BE2C (cell line): ENCODE results near the gene HIPK1. TPM values are rescaled to one million over a fixed set of nuclear protein-coding genes. Genes with fewer than 3 reads are reported as not detected.

Experiments
- DNase-seq: peaks from one replicate; pipeline ENCODE4 v3.0.0-alpha.2; 2020
- H3K27me3 ChIP-seq: fragments of 250-450 bp; sonication (Bioruptor Pico); 2 replicates; pipeline ENCODE4 v1.5.1; 2020; ENCODE audit warnings: mild to moderate bottlenecking
- H3K36me3 ChIP-seq: fragments of 250-450 bp; sonication (Bioruptor Pico); 2 replicates; pipeline ENCODE4 v1.5.1; 2020; ENCODE audit warnings: mild to moderate bottlenecking
- H3K4me1 ChIP-seq: fragments of 250-450 bp; sonication (Bioruptor Pico); 2 replicates; pipeline ENCODE4 v1.5.1; 2020
- H3K4me3 ChIP-seq: 2 replicates; pipeline ENCODE4 v1.5.1; 2011; ENCODE audit warnings: low read depth, low read length
- H3K9me3 ChIP-seq: fragments of 250-450 bp; sonication (Bioruptor Pico); 2 replicates; pipeline ENCODE4 v1.5.1; 2020
- CTCF ChIP-seq: IDR thresholded peaks from 2 replicates; pipeline ENCODE4 v1.5.1; 2012; ENCODE audit warnings: mild to moderate bottlenecking, low read depth, low read length
- polyA plus RNA-seq: library from polyadenylated mRNA; unstranded; fragments of >200 nt; gene quantifications from one replicate; pipeline ENCODE4 v1.2.1, GENCODE V29; 2012; ENCODE audit warnings: low read depth, missing spikeins; ENCODE audit not compliant: insufficient read length, insufficient read depth

The HIPK1 gene
- polyA plus RNA-seq = 27.5 TPM

DNA sequence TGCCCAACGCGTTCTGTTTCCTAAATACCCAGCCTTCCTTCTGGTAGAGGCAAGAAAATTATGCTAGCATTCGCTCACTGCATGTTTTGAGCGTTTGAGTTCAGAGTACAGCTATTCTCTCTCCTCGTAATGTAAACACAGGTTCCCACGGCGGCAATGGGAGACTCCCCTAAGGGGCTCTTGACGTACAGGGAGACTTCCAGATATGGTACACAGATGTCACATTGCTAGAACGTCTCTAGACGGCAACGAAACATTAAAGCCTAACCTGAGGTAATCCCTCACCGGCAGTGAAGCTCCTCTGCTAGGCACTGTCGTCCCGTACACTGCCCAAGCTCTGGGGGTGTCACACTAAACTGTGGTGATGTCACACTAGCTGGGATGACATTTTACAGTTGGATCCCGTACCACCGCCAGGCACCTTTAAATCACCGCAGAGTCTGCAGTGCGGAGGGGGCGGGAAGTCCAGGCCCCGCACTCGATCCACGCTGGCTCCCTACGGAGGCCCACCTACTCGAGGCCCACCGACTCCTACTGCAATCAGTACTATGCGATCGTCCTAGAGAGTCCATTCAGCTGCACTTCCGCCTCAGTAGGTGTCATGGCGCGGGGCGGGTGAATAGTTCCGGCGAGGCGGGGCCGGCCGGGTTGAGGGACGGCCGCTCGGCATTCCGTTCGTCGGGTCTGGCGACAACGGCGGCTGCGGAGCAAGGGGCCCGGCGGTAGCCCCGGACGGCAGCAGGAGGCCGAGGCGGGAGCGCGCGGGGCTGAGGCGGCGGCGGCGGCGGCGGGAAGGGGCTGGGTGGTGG is at the start of gene HIPK1:
HIPK1 (plus strand) TSS at position 384 of the 809 bp plus-strand sequence.
- peak; percentile 95 for DNase-seq
- no peaks in the 10 kb centered on the region; the same call in 1 of the 2 replicates for H3K27me3 ChIP-seq
- 0 out of 2 replicates have a peak, but pooled peaks cover 3% of the 10 kb centered on the region for H3K36me3 ChIP-seq
- H3K4me1 ChIP-seq = 0 out of 2 replicates have a peak, but pooled peaks cover 2% of the 10 kb centered on the region
- no peak for TF ChIP-seq CTCF
- no peaks in the 10 kb centered on the region for H3K9me3 ChIP-seq
- H3K4me3 ChIP-seq = peak within 1 kb of the TSS; percentile 79

DNA sequence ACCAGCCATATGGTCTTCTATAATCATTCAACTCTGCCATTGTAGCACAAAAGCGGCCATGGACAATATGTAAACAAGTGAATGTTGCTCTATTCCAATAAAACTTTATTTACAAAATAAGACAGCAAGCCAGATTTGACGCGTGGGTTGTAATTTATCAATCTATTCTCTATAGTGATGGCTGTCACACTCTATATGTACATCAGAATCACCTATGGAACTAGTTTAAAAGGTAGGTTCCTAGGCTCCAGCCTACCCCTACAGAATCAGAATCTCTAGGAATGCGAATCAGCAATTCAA is 49.4 kb upstream of the HIPK1 start:
- Histone ChIP-seq H3K36me3 (no peaks in the 10 kb centered on the region), H3K4me3 (no peak overlapping the region)
- no peak for DNase-seq

DNA sequence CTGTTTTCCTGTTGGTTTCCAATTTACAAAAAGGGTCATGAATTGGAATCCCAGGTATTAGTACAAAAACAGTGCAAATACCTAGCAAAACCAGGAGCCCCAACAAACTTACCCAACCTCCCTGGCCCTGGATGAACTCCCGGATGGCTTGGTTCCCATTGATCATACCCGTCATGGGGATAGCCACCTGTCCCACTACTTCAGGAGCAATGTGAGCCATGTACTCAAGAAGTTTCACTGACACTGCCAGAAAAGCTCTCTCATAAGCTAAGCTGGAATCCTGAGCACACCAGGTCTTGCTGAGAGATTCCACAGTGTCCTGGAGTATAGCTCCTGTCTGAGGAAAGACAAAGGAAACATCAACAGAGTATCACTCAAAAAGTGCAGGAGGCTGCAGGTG is 47.5 kb upstream of the HIPK1 start:
- no peaks in the 10 kb centered on the region for H3K27me3 ChIP-seq
- no peak for TF ChIP-seq CTCF
- no peak overlapping the region for H3K4me3 ChIP-seq
- no peak for DNase-seq
- H3K9me3 ChIP-seq = no peaks in the 10 kb centered on the region
- no peaks in the 10 kb centered on the region for H3K36me3 ChIP-seq
- no peaks in the 10 kb centered on the region for H3K4me1 ChIP-seq

More for the DNA sequence above, 49.4 kb upstream of the HIPK1 start:
- Histone ChIP-seq H3K9me3 (no peaks in the 10 kb centered on the region), H3K4me1 (no peaks in the 10 kb centered on the region), H3K27me3 (no peaks in the 10 kb centered on the region)
- TF ChIP-seq CTCF = no peak

DNA sequence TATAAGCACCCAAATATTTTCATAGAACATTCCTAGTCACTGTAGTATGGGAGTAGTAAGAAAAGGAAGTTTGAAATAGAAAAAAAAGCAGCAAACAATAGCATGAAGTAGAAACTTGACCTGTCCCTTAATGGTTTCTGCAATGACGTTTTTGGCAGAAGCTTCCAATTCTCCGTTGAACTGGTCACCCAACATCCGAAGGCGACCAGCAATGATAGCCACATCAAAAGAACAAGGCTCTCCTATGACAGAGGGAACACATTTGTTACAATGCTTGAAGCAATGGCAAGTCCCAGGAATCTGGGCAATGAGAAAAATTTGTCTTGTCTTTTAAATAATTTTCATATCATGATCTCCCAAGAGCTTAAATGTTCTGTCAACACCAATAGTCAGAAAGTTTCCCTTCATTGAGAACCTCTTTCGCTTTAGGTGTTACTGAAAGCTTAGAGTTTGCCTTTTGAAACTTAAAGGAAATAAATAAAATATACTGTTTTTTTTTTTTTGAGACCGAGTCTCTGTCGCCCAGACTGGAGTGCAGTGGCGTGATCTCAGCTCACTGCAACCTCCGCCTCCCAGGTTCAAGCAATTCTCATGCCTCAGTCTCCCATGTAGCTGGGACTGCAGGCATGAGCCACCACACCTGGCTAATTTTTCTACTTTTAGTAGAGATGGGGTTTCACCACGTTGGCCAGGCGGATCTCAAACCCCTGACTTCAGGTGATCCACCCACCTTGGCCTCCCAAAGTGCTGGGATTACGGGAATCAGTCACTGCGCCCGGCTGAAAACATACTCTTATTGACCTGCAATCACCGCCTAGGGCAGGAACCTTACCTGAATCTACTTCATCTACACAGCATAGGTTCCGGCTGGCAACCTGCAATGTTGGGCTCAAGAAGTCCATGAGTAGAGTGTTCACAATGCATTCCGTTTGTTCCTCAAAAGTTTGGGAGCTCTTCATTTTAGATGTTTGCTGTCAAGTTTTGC is 42.4 kb upstream of the HIPK1 start:
- Histone ChIP-seq H3K4me1 (no peaks in the 10 kb centered on the region), H3K4me3 (no peak overlapping the region), H3K27me3 (no peaks in the 10 kb centered on the region), H3K9me3 (no peaks in the 10 kb centered on the region), H3K36me3 (no peaks in the 10 kb centered on the region)
- no peak for TF ChIP-seq CTCF
- no peak for DNase-seq

- Histone ChIP-seq H3K4me1 (no peaks in the 10 kb centered on the region), H3K36me3 (no peaks in the 10 kb centered on the region), H3K27me3 (no peaks in the 10 kb centered on the region), H3K9me3 (no peaks in the 10 kb centered on the region), H3K4me3 (no peak within 1 kb of the TSS)
- TF ChIP-seq CTCF = no peak
- no peak for DNase-seq
Observed at GRCh38 chr1:113887402-113888175, 41.5 kb upstream of the HIPK1 start, which contains the start of gene BCL2L15. Gene BCL2L15 (minus strand): TSS chr1:113887581. CDS start chr1:113887375, 206 bp downstream.
